H4 (cell line): ENCODE results near the gene TSPAN19. TPM values are rescaled to one million over a fixed set of nuclear protein-coding genes. Genes with fewer than 3 reads are reported as not detected.

ENCODE experiments used
- DNase-seq: peaks from one replicate; pipeline ENCODE4 v3.0.0-alpha.2; 2015; ENCODE audit warnings: low spot score
- total RNA-seq: library from RNA; depleted of rRNA; stranded (reverse); fragments of >200 nt; shearing (Covaris generic); gene quantifications from 2 replicates; pipeline ENCODE4 v1.2.3, GENCODE V29; 2014; rRNA removed

TSPAN19 gene
- total RNA-seq, 1 experiment from 2014 or later = not detected

GRCh38 chr12:85000729-85001128 is 35.3 kb downstream of the TSPAN19 start:
- no peak for DNase-seq

- DNase-seq = no peak
Observed at GRCh38 chr12:84998341-84998740, 37.7 kb downstream of the TSPAN19 start.

GRCh38 chr12:84996759-84997158 is 39.3 kb downstream of the TSPAN19 start:
- DNase-seq = no peak

- DNase-seq = no peak
Observed at GRCh38 chr12:84995641-84996040, 40.4 kb downstream of the TSPAN19 start.

- no peak for DNase-seq
Observed at GRCh38 chr12:84994426-84994825, 41.7 kb downstream of the TSPAN19 start.

GRCh38 chr12:84986586-84986985 is 49.5 kb downstream of the TSPAN19 start:
- no peak for DNase-seq

GRCh38 chr12:84986117-84986516 is 50.0 kb downstream of the TSPAN19 start:
- DNase-seq = no peak

- no peak for DNase-seq
Observed at GRCh38 chr12:84983289-84983688, 52.8 kb downstream of the TSPAN19 start.

- no peak for DNase-seq
Observed at GRCh38 chr12:84982888-84983287, 53.2 kb downstream of the TSPAN19 start.

- no peak for DNase-seq
Observed at GRCh38 chr12:84978921-84979320, 57.2 kb downstream of the TSPAN19 start.

- DNase-seq = no peak
Observed at GRCh38 chr12:84976133-84976532, 59.9 kb downstream of the TSPAN19 start.

- no peak for DNase-seq
Observed at GRCh38 chr12:84974155-84974815, 61.8 kb downstream of the TSPAN19 start.

- DNase-seq = no peak
Observed at GRCh38 chr12:84973026-84973425, 63.1 kb downstream of the TSPAN19 start.

GRCh38 chr12:84969226-84969625 is 66.9 kb downstream of the TSPAN19 start:
- no peak for DNase-seq

Other genes with a start within 250 kb of the TSPAN19 start
- gene SLC6A15, start 123.5 kb downstream of the TSPAN19 start, total RNA-seq = 12.9 and 23.4 TPM in 2 replicates
- 0.15 and 0.31 TPM in 2 replicates for gene LRRIQ1, start 74 bp upstream of the TSPAN19 start, total RNA-seq
- gene ALX1, start 243.9 kb upstream of the TSPAN19 start, total RNA-seq = 7.0 and 11.5 TPM in 2 replicates